HepG2 (cell line): ENCODE results near the gene SIN3A. TPM values are rescaled to one million over a fixed set of nuclear protein-coding genes. Genes with fewer than 3 reads are reported as not detected.

Source experiments
- ATAC-seq: fragments of 200-7000 bp; cut with Tn5 transposase; 3 replicates; pipeline ENCODE4 v1.9.1; 2020; ENCODE audit warnings: mild to moderate bottlenecking, moderate library complexity
- BruUV-seq: library from RNA; stranded (reverse); fragments of 400-500 nt; replicated peaks from 2 replicates; lab custom pipeline; 2021; lab: Mats Ljungman, UMichigan
- CTCF ChIA-PET: fragments of 300-600 bp; formaldehyde crosslinking; extraction: SDS; loops from one replicate; lab custom pipeline; 2021; ENCODE audit warnings: low total read pairs, inconsistent platforms, low intra/inter-chr PET ratio; lab: Yijun Ruan, JAX
- POLR2A ChIA-PET: fragments of 350-600 bp; sonication (Branson Sonifier 250); formaldehyde crosslinking; loops from one replicate; lab custom pipeline; 2020; ENCODE audit warnings: antibody characterized with exemption, inconsistent platforms; lab: Yijun Ruan, JAX
- DNase-seq: peaks from one replicate; pipeline ENCODE4 v3.0.0-alpha.2; 2015; ENCODE audit warnings: low spot score
- FAIRE-seq: peaks from 3 replicates; lab custom pipeline; 2011; peaks lifted over from hg19 to GRCh38; lab: Jason Lieb, UNC
- H2AFZ ChIP-seq: one replicate; pipeline ENCODE4 v1.6.1; 2011; ENCODE audit warnings: low read length, inconsistent platforms
- H3K27ac ChIP-seq: fragments of 300-600 bp; 3 replicates; pipeline ENCODE4 v1.8.0; 2011; ENCODE audit warnings: mixed run types, mild to moderate bottlenecking, mixed read lengths, low read length, inconsistent platforms; ENCODE audit not compliant: insufficient read depth; ENCODE audit errors: extremely low read length
- H3K27me3 ChIP-seq, 2 experiments: fragments of 200-600 bp in 1 of 2; 2 replicates in 1 of 2; 3 replicates in 1 of 2; pipeline versions ENCODE4 v1.6.0 to v1.8.0; 2011; ENCODE audit warnings: low read length in 2 of 2, mild to moderate bottlenecking in 2 of 2, moderate library complexity in 2 of 2, inconsistent platforms in 1 of 2; ENCODE audit not compliant: insufficient read depth in 2 of 2, control insufficient read depth in 1 of 2
- H3K36me3 ChIP-seq, 2 experiments: fragments of 200-600 bp in 1 of 2; replicated peaks in 1 of 2; 2 replicates in 1 of 2; 3 replicates in 1 of 2; pipeline versions ENCODE4 v1.5.1 to v1.8.0; 2011; ENCODE audit warnings: low read length in 2 of 2, inconsistent platforms in 1 of 2; ENCODE audit not compliant: insufficient read depth in 2 of 2, control insufficient read depth in 1 of 2
- H3K4me1 ChIP-seq: 2 replicates; pipeline ENCODE4 v1.5.1; 2012; ENCODE audit warnings: low read length, inconsistent platforms; ENCODE audit not compliant: insufficient read depth
- H3K4me2 ChIP-seq: 2 replicates; pipeline ENCODE4 v1.6.0; 2011; ENCODE audit warnings: low read depth, low read length, inconsistent platforms
- H3K4me3 ChIP-seq, 3 experiments: fragments of 200-600 bp in 1 of 3; sonication (generic), shearing (Covaris generic) in 1 of 3; replicated peaks in 1 of 3; 2 replicates each; pipeline ENCODE4 v1.5.1; 2011 to 2016; ENCODE audit warnings: low read length in 3 of 3, inconsistent platforms in 2 of 3, low read depth in 2 of 3, mild to moderate bottlenecking in 2 of 3, control low read depth in 1 of 3, mixed read lengths in 1 of 3; ENCODE audit not compliant: insufficient read depth in 1 of 3
- H3K79me2 ChIP-seq: one replicate; pipeline ENCODE4 v1.6.1; 2011; ENCODE audit warnings: low read length, inconsistent platforms; ENCODE audit not compliant: insufficient read depth
- H3K9ac ChIP-seq: 2 replicates; pipeline ENCODE4 v1.6.0; 2011; ENCODE audit warnings: mild to moderate bottlenecking, low read depth, low read length, inconsistent platforms; ENCODE audit not compliant: insufficient read depth
- H3K9me3 ChIP-seq: 2 replicates; pipeline ENCODE4 v1.5.1; 2012; ENCODE audit warnings: mild to moderate bottlenecking, low read length
- H4K20me1 ChIP-seq: 2 replicates; pipeline ENCODE4 v1.6.0; 2011; ENCODE audit warnings: inconsistent platforms, mild to moderate bottlenecking, low read length, moderate library complexity; ENCODE audit not compliant: insufficient read depth
- BRCA1 ChIP-seq: sonication (generic); formaldehyde crosslinking; IDR thresholded peaks from 2 replicates; pipeline ENCODE4 v1.4.0; 2020; ENCODE audit warnings: missing genetic modification reagents
- HOXD1 ChIP-seq: sonication (generic); formaldehyde crosslinking; IDR thresholded peaks from 2 replicates; pipeline ENCODE4 v1.5.0; 2020; ENCODE audit warnings: missing genetic modification reagents
- KDM1A ChIP-seq: IDR thresholded peaks from 2 replicates; pipeline ENCODE4 v1.6.1; 2016; ENCODE audit warnings: missing compliant biosample characterization
- MYPOP ChIP-seq: sonication (generic); formaldehyde crosslinking; IDR thresholded peaks from 2 replicates; pipeline ENCODE4 v1.8.1; 2023; ENCODE audit warnings: mild to moderate bottlenecking, moderate library complexity, missing genetic modification reagents
- ZBTB46 ChIP-seq: sonication (generic); formaldehyde crosslinking; IDR thresholded peaks from 2 replicates; pipeline ENCODE4 v1.4.0; 2020; ENCODE audit warnings: mild to moderate bottlenecking, missing genetic modification reagents, borderline replicate concordance
- ZNF441 ChIP-seq: sonication (generic); formaldehyde crosslinking; IDR thresholded peaks from 2 replicates; pipeline ENCODE4 v1.7.0; 2021; ENCODE audit warnings: missing genetic modification reagents, borderline replicate concordance
- ZNF510 ChIP-seq: sonication (generic); formaldehyde crosslinking; IDR thresholded peaks from 2 replicates; pipeline ENCODE4 v1.4.0; 2020; ENCODE audit warnings: low read depth, mild to moderate bottlenecking, missing genetic modification reagents
- ZNF629 ChIP-seq: sonication (generic); formaldehyde crosslinking; conservative IDR thresholded peaks from 2 replicates; pipeline ENCODE4 v1.5.0; 2020; ENCODE audit warnings: missing genetic modification reagents
- ZNF724P ChIP-seq: sonication (generic); formaldehyde crosslinking; IDR thresholded peaks from 2 replicates; pipeline ENCODE4 v1.8.0; 2022; ENCODE audit warnings: missing genetic modification reagents, borderline replicate concordance
- ZNF777 ChIP-seq: sonication (generic); formaldehyde crosslinking; IDR thresholded peaks from 2 replicates; pipeline ENCODE4 v1.4.0; 2020; ENCODE audit warnings: missing genetic modification reagents
- ZSCAN12 ChIP-seq: sonication (generic); formaldehyde crosslinking; IDR thresholded peaks from 2 replicates; pipeline ENCODE4 v1.9.0; 2021; ENCODE audit warnings: mild to moderate bottlenecking, missing genetic modification reagents
- ZZZ3 ChIP-seq: sonication (generic); formaldehyde crosslinking; IDR thresholded peaks from 2 replicates; pipeline ENCODE4 v1.4.0; 2020; ENCODE audit warnings: missing genetic modification reagents, mild to moderate bottlenecking, borderline replicate concordance
- WGBS: methylation state at CpG from one replicate; pipeline ENCODE4 v1.1.6; 2017; ENCODE audit warnings: low lambda C conversion rate; 5-methylcytosine and 5-hydroxymethylcytosine counted together
- in situ Hi-C: cut with HindIII; loops from 2 replicates; pipeline ENCODE4 v1.10.0; 2017; ENCODE audit warnings: low pct_unique_long_range_greater_than_20kb; ENCODE audit not compliant: extremely low pct_ligation_motif_present
- intact Hi-C: fragments of 100-400 bp; cut with micrococcal nuclease; formaldehyde crosslinking; loops from one replicate; pipeline ENCODE4 v1.10.0; 2022; ENCODE audit not compliant: unreplicated experiment
- polyA plus RNA-seq, 8 experiments: library from polyadenylated mRNA; depleted of rRNA in 3 of 8; stranded (reverse) in 7 of 8; unstranded in 1 of 8; fragments of >200 nt; fragmentation: Illumina TruSeq in 4 of 8; extraction: Trizol in 4 of 8; gene quantifications; 2 replicates each; pipeline versions ENCODE4 v1.2.1 to v1.2.3, GENCODE V29; 2011 to 2016; ENCODE audit warnings: low read depth in 4 of 8, missing spikeins in 1 of 8, mixed read lengths in 1 of 8; ENCODE audit not compliant: insufficient read depth in 1 of 8
- total RNA-seq, 5 experiments: library from RNA; depleted of rRNA; stranded (reverse); fragments of >200 nt; fragmentation: Illumina TruSeq; extraction: Trizol; gene quantifications; 2 replicates each; pipeline ENCODE4 v1.2.3, GENCODE V29; 2016; ENCODE audit warnings: low read depth in 1 of 5
- TF ChIP-seq, protein P1 (sequence below): sonication (generic); formaldehyde crosslinking; IDR thresholded peaks from 2 replicates; pipeline ENCODE4 v1.5.1; 2020; ENCODE audit warnings: mild to moderate bottlenecking, missing genetic modification reagents

The SIN3A gene
- total and polyA plus RNA-seq, 2 of the 13 experiments (the other 11 are each of a cell fraction or from before 2014, with no cell fraction given): 16.1 to 28.1 TPM

DNA sequence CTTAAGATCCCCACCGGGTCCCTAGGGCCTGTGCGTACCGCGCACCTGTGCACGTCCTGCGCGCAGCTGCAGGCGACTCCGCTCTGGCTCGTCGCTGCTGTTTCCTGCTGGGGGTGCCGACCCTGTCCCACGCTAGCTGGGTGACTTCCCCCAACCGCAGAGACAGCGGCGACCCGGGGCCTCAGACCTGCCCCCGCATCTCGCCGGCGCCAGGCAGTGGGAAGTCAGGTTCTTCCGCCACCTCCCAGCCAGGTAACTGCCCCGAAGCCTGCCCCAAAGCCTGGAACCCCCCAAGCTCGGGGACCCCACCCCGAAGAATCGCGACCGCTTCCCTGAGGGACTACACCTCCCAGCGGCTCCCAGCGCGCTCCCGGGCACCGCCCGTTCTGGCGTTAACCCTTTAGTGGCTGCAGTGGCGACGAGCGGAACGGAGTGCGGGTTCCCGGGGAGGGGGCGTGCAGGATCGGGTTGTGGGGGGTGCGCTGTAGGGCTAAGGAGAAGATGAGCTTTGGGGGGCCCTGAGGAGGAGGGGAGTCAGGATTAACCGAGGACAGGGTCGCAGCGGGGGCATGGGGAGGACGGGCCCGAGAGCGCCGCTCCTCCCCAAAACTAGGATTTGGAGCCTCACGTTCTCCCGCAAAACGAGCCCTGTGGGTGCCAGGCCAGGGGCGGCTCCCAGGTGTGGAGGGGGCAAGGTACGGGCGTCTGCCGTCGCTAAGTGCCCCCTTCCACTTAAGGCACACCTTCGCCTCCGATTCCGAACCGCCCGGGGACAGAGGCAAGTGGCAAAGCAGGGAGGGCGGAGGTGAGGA, 104.1 kb downstream of the SIN3A start (continued):
- TF ChIP-seq MYPOP (CRISPR knock-in tag) (peak; percentile 58; the same call in 1 of the 2 replicates), ZBTB46 (CRISPR knock-in tag) (no peak), ZSCAN12 (CRISPR knock-in tag) (0 out of 2 replicates have a peak, but pooled peaks have one; percentile 48), BRCA1 (CRISPR knock-in tag) (no peak), HOXD1 (CRISPR knock-in tag) (0 out of 2 replicates have a peak, but pooled peaks have one; percentile 37), ZZZ3 (CRISPR knock-in tag) (no peak)

- Histone ChIP-seq H2AFZ (peak within 1 kb of the TSS; percentile 80), H3K9ac (peak within 1 kb of the TSS; percentile 81), H3K9me3 (no peaks in the 10 kb centered on the region), H3K4me1 (peaks cover 12% of the 10 kb centered on the region), H3K27ac (peak within 1 kb of the TSS; percentile 47), H3K36me3 (no peaks in the 10 kb centered on the region), H3K4me2 (peak within 1 kb of the TSS; percentile 94), H3K4me3 (peak within 1 kb of the TSS; percentile 70 to 96 (median 94)), H3K79me2 (no peaks in the 10 kb centered on the region), H4K20me1 (no peaks in the 10 kb centered on the region), H3K27me3 (no peaks in the 10 kb centered on the region)
- ATAC-seq (peak; percentile 11), DNase-seq (no peak), FAIRE-seq (no peak)
- BruUV-seq: TSS peak; percentile 55
- 10% methylated on average over 18 of the region's 20 CpGs for WGBS
- intact Hi-C loops (loop anchor here (1.0 kb wide), 1 partner anchor 20 kb away; no protein-coding TSS in a partner anchor), in situ Hi-C loops (no loop called here)
- ChIA-PET CTCF (no interaction called here), POLR2A (interaction anchor here (1.1 to 2.4 kb wide), 4 partner anchors 12 to 105 kb away, joined by 3 to 42 read pairs (median 6); partner anchors contain the start of genes COMMD4, MAN2C1 and SIN3A)
- 0 out of 2 replicates have a peak, but pooled peaks have one; percentile 15 for TF ChIP-seq KDM1A
- 0 out of 2 replicates have a peak, but pooled peaks have one; percentile 24 for TF ChIP-seq ZNF441 (CRISPR knock-in tag)
- no peak for TF ChIP-seq ZNF629 (CRISPR knock-in tag)
- TF ChIP-seq ZNF777: peak; percentile 96; the same call in 1 of the 2 replicates
- TF ChIP-seq ZNF510 (CRISPR knock-in tag): no peak
- 0 out of 2 replicates have a peak, but pooled peaks have one; percentile 0 for TF ChIP-seq ZNF724P (CRISPR knock-in tag)
- TF ChIP-seq, protein P1, sequence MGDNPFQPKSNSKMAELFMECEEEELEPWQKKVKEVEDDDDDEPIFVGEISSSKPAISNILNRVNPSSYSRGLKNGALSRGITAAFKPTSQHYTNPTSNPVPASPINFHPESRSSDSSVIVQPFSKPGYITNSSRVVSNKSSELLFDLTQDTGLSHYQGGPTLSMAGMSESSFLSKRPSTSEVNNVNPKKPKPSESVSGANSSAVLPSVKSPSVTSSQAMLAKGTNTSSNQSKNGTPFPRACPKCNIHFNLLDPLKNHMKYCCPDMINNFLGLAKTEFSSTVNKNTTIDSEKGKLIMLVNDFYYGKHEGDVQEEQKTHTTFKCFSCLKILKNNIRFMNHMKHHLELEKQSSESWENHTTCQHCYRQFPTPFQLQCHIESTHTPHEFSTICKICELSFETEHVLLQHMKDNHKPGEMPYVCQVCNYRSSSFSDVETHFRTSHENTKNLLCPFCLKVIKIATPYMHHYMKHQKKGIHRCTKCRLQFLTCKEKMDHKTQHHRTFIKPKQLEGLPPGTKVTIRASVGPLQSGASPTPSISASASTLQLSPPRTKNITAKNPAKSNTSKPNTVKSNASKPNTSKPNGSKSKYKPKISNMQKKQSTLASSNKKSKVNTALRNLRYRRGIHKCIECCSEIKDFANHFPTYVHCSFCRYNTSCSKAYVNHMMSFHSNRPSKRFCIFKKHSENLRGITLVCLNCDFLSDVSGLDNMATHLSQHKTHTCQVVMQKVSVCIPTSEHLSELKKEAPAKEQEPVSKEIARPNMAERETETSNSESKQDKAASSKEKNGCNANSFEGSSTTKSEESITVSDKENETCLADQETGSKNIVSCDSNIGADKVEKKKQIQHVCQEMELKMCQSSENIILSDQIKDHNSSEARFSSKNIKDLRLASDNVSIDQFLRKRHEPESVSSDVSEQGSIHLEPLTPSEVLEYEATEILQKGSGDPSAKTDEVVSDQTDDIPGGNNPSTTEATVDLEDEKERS (CRISPR knock-in tag): peak; percentile 40; the same call in 1 of the 2 replicates
These were observed 104.7 kb downstream of the SIN3A start, which contains the start of gene NEIL1 for GRCh38 chr15:75346796-75347221. TSS of gene NEIL1 (plus strand) at chr15:75347039. CDS start at chr15:75348906, 1,867 bp downstream.
